NT2/D1 (cell line): Measurements from ENCODE around the gene UCK2.

Experiments
- YY1 ChIP-seq: IDR thresholded peaks from 2 replicates; pipeline ENCODE4 v1.6.1; 2011; ENCODE audit not compliant: insufficient read length, insufficient read depth
- ZNF274 ChIP-seq: IDR thresholded peaks from 2 replicates; pipeline ENCODE4 v1.6.1; 2011; ENCODE audit warnings: mild to moderate bottlenecking, low read depth, low read length

- TF ChIP-seq YY1 (no peak), ZNF274 (no peak)
Measured at GRCh38 chr1:165836664-165837482, 9.5 kb downstream of the UCK2 start.
